ENCODE measurements around the gene LAMA3. TPM values are rescaled to one million over a fixed set of nuclear protein-coding genes. Genes with fewer than 3 reads are reported as not detected.
"Not testable (repeated sequence)": the region's sequence is repeated elsewhere in the genome, so short reads cannot be mapped to it uniquely, and the experiment has no call there.

The LAMA3 gene
- total RNA-seq, 1 experiment from 2014 or later, result 5.6 TPM

- Histone ChIP-seq H3K27ac (ENCODE audit: low read depth, low read length) (no peak overlapping the region), H4K20me1 (ENCODE audit: insufficient read depth) (no peaks in the 10 kb centered on the region), H3K4me2 (ENCODE audit: low read length) (no peak overlapping the region), H3K9me3 (ENCODE audit: control insufficient read depth in 1 of 2, insufficient read depth in 1 of 2, low read depth in 1 of 2, low read length in 2 of 2) (no peaks in the 10 kb centered on the region), H3K9ac (ENCODE audit: low read length) (no peak overlapping the region), H2AFZ (ENCODE audit: low read depth, low read length, poor library complexity, severe bottlenecking) (no peak overlapping the region), H3K4me1 (ENCODE audit: control insufficient read depth in 1 of 2, insufficient read depth in 2 of 2, low read length in 2 of 2) (peaks cover 0 to 6% of the 10 kb centered on the region in 2 experiments; a peak in 2 of 4 replicates), H3K79me2 (ENCODE audit: insufficient read depth, low read length) (no peaks in the 10 kb centered on the region), H3K9me2 (ENCODE audit: insufficient read depth) (no peaks in the 10 kb centered on the region), H3K4me3 (replicated peaks in 1 of 2; ENCODE audit: low read depth in 1 of 2, low read length in 2 of 2) (no peak overlapping the region), H3K36me3 (ENCODE audit: control insufficient read depth in 1 of 2, insufficient read depth in 2 of 2, low read length in 2 of 2) (no peaks in the 10 kb centered on the region), H3K27me3 (ENCODE audit: insufficient read depth, low read length) (no peaks in the 10 kb centered on the region)
- BruUV-seq (replicated peaks), result no TSS peak
- ChIA-PET POLR2A (interaction anchor here (0.6 kb wide), 1 partner anchor 23 kb away, joined by 5 read pairs; no protein-coding TSS in a partner anchor), RAD21 (ENCODE audit: low non-redundant PET in 1 of 2, low total read pairs in 2 of 2, uncharacterized antibody in 2 of 2, unreplicated experiment in 2 of 2) (no interaction called here), CTCF (no interaction called here)
- intact Hi-C loops (cut with micrococcal nuclease), result no loop called here
- DNase-seq (ENCODE audit: low read depth, low spot score) (no peak), ATAC-seq (no peak)
- TF ChIP-seq SIN3A (IDR thresholded peaks at IDR 0.05; ENCODE audit: low read depth) (no peak), CTCF (IDR thresholded peaks at IDR 0.05 in 2 of 3, conservative IDR thresholded peaks at IDR 0.05 in 1 of 3; ENCODE audit: borderline replicate concordance in 1 of 3, insufficient read depth in 1 of 3, low read depth in 2 of 3, low read length in 2 of 3) (no peak), CEBPB (IDR thresholded peaks at IDR 0.05; ENCODE audit: low read depth) (no peak), POLR2AphosphoS5 (IDR thresholded peaks at IDR 0.05; ENCODE audit: low read depth, low read length) (no peak), CBX3 (IDR thresholded peaks at IDR 0.05; ENCODE audit: low read depth) (no peak)
Measured at GRCh38 chr18:23740105-23740830, 51.0 kb downstream of the LAMA3 start.

- H3K36me3 ChIP-seq (ENCODE audit: control insufficient read depth in 1 of 2, insufficient read depth in 2 of 2, low read length in 2 of 2); BruUV-seq (replicated peaks); RAD21 ChIA-PET (ENCODE audit: low non-redundant PET in 1 of 2, low total read pairs in 2 of 2, uncharacterized antibody in 2 of 2, unreplicated experiment in 2 of 2); H3K27ac ChIP-seq (ENCODE audit: low read depth, low read length); ATAC-seq; H4K20me1 ChIP-seq (ENCODE audit: insufficient read depth); H2AFZ ChIP-seq (ENCODE audit: low read depth, low read length, poor library complexity, severe bottlenecking); H3K9me3 ChIP-seq (ENCODE audit: control insufficient read depth in 1 of 2, insufficient read depth in 1 of 2, low read depth in 1 of 2, low read length in 2 of 2); DNase-seq (ENCODE audit: low read depth, low spot score); CTCF ChIA-PET; POLR2A ChIA-PET; H3K4me3 ChIP-seq (replicated peaks in 1 of 2; ENCODE audit: low read depth in 1 of 2, low read length in 2 of 2); H3K27me3 ChIP-seq (ENCODE audit: insufficient read depth, low read length); H3K9me2 ChIP-seq (ENCODE audit: insufficient read depth); H3K4me2 ChIP-seq (ENCODE audit: low read length); intact Hi-C loops (cut with micrococcal nuclease); H3K9ac ChIP-seq (ENCODE audit: low read length); H3K79me2 ChIP-seq (ENCODE audit: insufficient read depth, low read length); H3K4me1 ChIP-seq (ENCODE audit: control insufficient read depth in 1 of 2, insufficient read depth in 2 of 2, low read length in 2 of 2): not testable (repeated sequence)
Measured at GRCh38 chr18:23741967-23742366, 52.7 kb downstream of the LAMA3 start.

All from HCT116 (cell line).